ENCODE results near the gene ANKRD36.
"Not testable (repeated sequence)": the region's sequence is repeated elsewhere in the genome, so short reads cannot be mapped to it uniquely, and the experiment has no call there.

The ANKRD36 gene

GRCh38 chr2:97293687-97294086, 180.7 kb downstream of the ANKRD36 start:
- not testable (repeated sequence) for DNase-seq (ENCODE audit: low read depth)

Measured in activated T-helper 1 cell treated with Interleukin-2 at 50 U/mL for 16 hours (primary cell).